GM21825 (cell line): ENCODE measurements around the gene TTLL10.
"Not testable (repeated sequence)": the region's sequence is repeated elsewhere in the genome, so short reads cannot be mapped to it uniquely, and the experiment has no call there.

Experiments
- ATAC-seq: cut with Tn5 transposase; IDR thresholded peaks from one replicate; pipeline ENCODE4 v1.9.1; 2021; ENCODE audit warnings: mild to moderate bottlenecking, moderate library complexity; ENCODE audit not compliant: unreplicated experiment

Gene TTLL10

GRCh38 chr1:1141244-1141910 lies 32.3 kb upstream of the TTLL10 start:
- no peak for ATAC-seq

GRCh38 chr1:1141911-1142250 lies 31.8 kb upstream of the TTLL10 start:
- no peak for ATAC-seq

- not testable (repeated sequence) for ATAC-seq
These were observed 31.3 kb upstream of the TTLL10 start for GRCh38 chr1:1142352-1142751.

- ATAC-seq: no peak
These were observed 30.8 kb upstream of the TTLL10 start for GRCh38 chr1:1142844-1143243.

- no peak for ATAC-seq
These were observed 30.0 kb upstream of the TTLL10 start for GRCh38 chr1:1143636-1144035.

- no peak for ATAC-seq
These were observed 29.4 kb upstream of the TTLL10 start for GRCh38 chr1:1144122-1144842.

GRCh38 chr1:1144843-1145546 lies 28.7 kb upstream of the TTLL10 start:
- ATAC-seq: no peak

GRCh38 chr1:1145547-1145914 lies 28.1 kb upstream of the TTLL10 start:
- ATAC-seq: no peak

- ATAC-seq: no peak
These were observed 27.7 kb upstream of the TTLL10 start for GRCh38 chr1:1146026-1146425.

- ATAC-seq: no peak
These were observed 27.1 kb upstream of the TTLL10 start for GRCh38 chr1:1146596-1146995.

GRCh38 chr1:1148061-1148460 lies 25.6 kb upstream of the TTLL10 start:
- ATAC-seq: no peak

GRCh38 chr1:1148569-1148968 lies 25.1 kb upstream of the TTLL10 start:
- ATAC-seq: no peak

GRCh38 chr1:1149416-1149815 lies 24.3 kb upstream of the TTLL10 start:
- ATAC-seq: no peak

- no peak for ATAC-seq
These were observed 23.6 kb upstream of the TTLL10 start for GRCh38 chr1:1150100-1150499.

- ATAC-seq: no peak
These were observed 22.4 kb upstream of the TTLL10 start for GRCh38 chr1:1151306-1151705.

GRCh38 chr1:1152431-1152830 lies 21.2 kb upstream of the TTLL10 start:
- not testable (repeated sequence) for ATAC-seq

GRCh38 chr1:1153215-1153614 lies 20.5 kb upstream of the TTLL10 start:
- not testable (repeated sequence) for ATAC-seq

GRCh38 chr1:1153874-1154273 lies 19.8 kb upstream of the TTLL10 start:
- no peak for ATAC-seq

- no peak for ATAC-seq
These were observed 18.4 kb upstream of the TTLL10 start for GRCh38 chr1:1155258-1155657.

- ATAC-seq: no peak
These were observed 17.3 kb upstream of the TTLL10 start for GRCh38 chr1:1156140-1157032.

GRCh38 chr1:1157033-1157365 lies 16.7 kb upstream of the TTLL10 start:
- ATAC-seq: no peak
